Measurements from ENCODE around the gene AZU1.
"Not testable (repeated sequence)": the region's sequence is repeated elsewhere in the genome, so short reads cannot be mapped to it uniquely, and the experiment has no call there.

Gene AZU1

DNA sequence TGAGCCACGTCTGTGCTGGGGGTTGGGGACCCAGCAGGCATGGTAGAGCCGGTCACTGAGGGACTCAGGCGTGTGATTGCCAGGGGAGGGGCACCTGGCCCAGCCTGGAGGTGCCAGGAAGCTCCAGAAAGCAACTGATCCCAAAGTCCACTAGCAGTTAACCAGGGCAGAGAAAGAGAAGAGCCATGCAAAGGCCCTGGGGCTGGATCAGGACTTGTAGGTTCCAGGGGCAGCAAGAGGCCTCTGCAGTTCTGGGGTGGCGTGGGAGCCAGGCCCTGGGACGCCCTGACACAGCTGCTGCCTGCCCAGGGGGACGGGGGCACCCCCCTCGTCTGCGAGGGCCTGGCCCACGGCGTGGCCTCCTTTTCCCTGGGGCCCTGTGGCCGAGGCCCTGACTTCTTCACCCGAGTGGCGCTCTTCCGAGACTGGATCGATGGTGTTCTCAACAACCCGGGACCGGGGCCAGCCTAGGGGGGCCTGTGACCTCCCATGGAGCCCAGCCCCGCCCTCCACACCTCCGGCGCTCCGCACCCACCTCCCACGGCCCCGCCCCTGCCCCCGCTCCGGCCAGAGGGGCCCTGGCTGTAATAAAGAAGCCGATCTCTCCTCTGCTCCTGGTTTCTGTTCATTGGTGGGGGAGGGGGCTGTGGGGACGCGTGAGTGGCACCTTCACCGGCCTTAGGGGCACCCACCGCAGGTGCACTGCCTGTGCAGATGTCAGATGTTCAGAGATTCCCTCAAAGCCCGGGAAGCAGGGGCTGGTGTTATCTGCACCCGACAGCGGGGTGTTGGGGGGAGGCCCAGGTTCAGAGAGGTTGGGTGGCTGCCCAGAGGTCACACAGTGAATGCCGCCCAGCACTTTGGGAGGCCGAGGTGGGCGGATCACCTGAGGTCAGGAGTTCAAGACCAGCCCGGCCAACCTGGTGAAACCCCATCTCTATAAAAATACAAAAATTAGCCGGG lies 4.1 kb downstream of the AZU1 start:
- no peak for DNase-seq

DNA sequence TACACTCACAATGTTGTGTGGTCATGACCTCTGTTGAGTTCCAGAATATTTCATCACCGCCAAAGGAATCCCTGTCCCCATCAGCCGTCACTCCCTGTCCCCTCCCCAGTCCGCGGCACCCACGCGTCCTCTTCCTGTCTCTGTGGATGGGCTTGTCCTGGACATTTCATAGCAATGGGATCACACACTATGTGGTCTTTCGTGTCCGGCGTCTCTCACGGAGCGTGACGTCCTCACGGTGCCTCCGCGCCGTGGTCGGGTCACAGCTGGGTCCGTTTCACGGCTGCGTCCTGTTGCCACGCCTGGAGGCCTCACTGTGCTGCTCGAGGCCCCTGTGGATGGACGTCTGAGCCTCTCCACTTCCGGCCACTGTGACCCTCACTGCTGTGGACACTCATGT lies 6.6 kb downstream of the AZU1 start:
- DNase-seq = no peak

DNA sequence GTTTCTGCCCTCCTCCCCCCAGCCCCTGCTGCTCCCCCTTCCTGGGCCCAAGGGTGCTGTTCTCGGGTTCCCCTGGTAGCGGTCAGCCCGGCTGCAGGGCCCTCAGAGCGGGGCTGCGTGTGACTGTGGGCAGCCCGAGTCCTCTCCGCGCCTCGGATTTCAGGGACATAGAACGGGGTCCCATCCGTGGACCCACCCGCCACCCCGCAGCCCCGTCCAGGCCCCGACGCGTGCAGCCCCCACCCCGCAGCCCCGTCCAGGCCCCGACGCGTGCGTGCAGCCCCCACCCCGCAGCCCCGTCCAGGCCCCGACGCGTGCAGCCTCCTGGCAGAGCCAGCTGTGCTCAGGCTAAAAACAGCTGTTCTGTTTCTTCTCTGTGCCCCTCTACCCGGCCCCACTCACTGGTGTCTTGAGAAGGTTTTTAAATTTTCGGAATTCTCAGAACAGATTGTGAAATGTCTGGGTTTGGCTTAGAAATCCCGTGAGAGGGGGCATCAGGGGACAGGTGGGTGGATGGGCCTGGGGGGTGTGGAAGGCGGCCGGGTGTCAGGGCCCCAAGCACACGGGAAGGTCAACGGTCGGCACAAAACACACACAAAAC lies 7.7 kb downstream of the AZU1 start:
- DNase-seq = no peak

DNA sequence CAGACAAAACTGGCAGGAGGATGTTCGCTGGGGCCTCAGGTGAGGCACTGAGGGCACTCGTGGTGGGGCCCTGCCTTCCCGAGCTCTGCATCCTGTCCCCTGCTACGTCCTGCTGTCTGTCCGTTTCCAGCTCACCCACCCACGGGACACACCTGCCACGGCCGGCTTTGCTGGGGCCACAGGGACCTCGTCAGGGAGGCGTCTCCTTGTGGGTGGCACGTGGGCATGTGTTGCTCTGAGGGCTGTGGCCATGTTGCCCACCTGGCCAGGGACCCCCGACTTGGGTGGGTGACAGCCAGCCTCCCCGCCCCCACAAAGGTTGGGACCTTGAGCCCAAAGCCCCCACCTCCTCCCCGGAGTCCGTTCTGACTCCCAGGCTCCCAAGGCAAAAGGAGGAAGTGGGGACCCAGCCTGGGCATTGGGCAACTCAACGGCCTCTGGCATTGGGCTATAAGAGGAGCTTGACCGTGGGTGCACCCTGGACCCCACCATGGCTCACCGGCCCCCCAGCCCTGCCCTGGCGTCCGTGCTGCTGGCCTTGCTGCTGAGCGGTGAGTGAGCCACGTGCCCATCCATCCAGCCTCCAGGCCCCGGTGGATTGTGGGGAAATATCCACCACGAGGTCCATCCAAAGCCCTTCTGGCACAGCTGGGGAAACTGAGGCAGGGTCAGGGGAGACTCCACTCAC lies 13.0 kb downstream of the AZU1 start, which contains the start of gene PRTN3:
Gene PRTN3, plus strand, starts transcription at position 481 of the 688 bp plus-strand sequence. Its CDS starts 10 bp downstream, at position 491.
- DNase-seq = no peak

DNA sequence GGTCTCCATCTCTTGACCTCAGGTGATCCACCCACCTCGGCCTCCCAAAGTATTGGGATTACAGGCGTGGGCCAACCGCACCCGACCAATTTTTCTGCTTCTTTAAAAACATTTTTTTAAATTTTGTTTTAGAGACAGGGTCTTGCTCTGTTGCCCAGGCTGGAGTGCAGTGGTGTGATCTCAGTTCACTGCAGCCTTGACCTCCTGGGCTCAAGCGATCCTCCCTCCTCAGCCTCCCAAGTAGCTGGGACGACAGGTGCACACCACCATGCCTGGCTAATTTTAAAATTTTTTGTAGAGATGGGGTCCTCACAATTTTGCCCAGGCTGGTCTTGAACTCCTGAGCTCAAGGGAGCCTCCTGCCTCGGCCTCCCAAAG lies 15.2 kb downstream of the AZU1 start:
- DNase-seq = not testable (repeated sequence)

DNA sequence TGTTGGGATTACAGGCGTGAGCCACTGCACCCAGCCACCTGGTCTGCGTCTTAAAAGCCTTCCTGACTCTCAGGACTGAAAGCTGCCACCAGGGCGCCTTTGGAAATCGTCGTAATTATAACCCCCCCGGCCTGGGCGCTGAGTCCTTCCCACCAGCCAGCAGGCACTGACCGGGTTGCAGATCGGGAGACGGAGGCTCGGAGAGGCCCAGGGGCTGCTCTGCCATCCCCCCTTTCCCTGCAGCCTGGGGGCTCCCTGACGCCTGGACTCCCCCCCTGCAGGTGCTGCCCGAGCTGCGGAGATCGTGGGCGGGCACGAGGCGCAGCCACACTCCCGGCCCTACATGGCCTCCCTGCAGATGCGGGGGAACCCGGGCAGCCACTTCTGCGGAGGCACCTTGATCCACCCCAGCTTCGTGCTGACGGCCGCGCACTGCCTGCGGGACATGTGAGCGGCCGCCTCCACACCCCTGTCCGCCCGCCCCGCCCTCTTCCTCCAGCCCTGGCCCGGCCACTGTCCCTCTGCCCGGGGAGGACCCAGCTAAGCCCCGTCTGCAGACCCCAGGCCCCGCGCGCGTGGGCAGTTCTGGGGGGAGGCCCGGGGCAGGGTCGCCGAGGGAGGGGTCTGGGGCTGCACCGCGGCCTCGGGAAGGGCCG lies 15.7 kb downstream of the AZU1 start:
- DNase-seq = no peak

DNA sequence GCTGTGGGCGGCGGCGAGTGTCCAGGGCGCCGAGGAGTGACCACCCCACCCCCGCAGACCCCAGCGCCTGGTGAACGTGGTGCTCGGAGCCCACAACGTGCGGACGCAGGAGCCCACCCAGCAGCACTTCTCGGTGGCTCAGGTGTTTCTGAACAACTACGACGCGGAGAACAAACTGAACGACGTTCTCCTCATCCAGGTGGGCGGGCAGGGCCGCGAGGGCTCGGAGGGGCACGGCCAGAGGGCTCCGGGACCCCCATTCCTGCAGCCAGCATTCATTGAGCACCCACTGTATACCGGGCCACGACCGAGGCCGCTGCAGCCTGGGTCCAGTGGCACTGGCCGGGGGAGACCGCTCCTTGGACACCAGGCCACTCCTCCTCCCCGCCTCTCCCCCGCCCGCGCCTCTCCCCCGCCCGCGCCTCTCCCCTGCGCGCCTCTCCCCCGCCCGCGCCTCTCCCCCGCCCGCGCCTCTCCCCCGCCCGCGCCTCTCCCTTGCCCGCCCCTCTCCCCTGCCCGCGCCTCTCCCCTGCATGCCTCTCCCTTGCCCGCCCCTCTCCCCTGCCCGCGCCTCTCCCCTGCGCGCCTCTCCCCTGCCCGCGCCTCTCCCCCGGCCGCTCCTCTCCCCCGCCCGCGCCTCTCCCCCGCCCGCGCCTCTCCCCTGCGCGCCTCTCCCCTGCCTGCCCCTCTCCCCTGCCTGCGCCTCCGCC lies 16.4 kb downstream of the AZU1 start:
- DNase-seq = no peak

DNA sequence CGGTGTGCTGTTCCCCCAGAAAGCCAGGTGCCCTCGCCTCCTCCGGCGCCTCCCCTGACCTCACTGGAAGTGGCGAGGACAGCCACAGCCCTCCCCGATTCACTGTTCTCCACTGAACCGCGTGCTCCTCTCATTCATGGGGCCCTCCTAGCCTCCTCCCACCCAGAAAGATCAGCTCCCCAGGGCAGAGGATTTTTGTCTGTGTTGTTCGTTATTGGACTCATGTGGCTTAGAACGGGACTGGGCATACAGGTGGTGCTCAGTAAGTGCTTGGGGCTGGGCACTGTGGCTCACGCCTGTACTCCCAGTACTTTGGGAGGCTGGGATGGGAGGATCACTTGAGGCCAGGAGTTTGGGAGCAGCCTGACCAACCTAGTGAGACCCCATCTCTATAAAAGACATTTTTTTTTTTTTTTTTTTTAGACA lies 16.9 kb downstream of the AZU1 start:
- DNase-seq = no peak

DNA sequence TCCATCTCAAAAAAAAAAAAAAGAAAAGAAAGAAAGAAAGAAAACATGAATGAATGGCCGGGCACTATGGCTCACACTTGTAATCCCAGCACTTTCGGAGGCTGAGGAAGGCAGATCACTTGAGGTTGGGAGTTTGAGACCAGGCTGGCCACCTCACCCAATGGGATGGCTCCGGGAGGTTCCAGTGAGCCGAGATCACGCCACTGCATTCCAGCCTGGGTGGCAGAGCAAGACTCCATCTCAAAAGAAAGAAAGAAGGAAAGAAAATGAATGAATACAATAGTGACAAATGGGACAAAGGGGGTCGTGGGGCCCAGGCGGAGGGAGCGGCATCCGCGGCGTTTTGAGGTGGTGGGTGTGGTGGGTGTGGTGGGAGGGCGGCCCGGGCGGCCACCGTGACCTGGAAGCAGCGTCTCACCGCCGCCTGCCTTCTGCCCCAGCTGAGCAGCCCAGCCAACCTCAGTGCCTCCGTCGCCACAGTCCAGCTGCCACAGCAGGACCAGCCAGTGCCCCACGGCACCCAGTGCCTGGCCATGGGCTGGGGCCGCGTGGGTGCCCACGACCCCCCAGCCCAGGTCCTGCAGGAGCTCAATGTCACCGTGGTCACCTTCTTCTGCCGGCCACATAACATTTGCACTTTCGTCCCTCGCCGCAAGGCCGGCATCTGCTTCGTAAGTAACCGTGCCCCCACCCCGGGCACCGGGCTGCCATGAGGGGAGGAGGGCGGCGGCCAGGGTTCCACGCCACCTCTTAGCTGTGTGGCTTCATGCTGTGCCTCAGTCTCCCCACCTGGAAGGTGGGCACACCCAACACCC lies 18.3 kb downstream of the AZU1 start:
- DNase-seq = no peak

DNA sequence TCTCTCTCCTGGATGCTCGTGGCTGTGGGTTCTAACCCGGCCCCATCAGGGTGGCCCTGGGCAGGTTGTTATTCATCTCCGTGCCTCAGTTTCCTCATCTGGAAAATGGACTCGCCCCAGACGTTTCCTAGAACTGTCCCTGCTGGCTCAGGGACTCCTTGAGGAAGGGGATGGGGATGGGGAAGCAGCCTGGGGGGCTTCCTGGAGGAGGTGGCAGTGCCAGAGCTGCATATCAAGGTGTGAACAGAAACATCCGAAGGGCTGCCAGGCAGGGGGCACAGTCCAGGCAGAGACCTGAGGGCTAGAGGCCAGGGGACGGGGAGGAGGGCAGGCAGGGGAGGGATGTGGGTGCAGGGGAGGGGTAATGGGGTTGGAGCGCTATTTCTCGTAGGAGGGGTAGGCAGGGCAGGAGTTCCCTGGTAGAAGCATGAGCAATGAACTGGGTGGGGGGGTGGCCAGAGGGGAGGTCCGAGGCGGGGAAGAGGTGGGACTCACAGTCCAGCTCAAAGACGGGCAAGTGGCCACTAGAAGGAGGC lies 20.8 kb downstream of the AZU1 start:
- no peak for DNase-seq

DNA sequence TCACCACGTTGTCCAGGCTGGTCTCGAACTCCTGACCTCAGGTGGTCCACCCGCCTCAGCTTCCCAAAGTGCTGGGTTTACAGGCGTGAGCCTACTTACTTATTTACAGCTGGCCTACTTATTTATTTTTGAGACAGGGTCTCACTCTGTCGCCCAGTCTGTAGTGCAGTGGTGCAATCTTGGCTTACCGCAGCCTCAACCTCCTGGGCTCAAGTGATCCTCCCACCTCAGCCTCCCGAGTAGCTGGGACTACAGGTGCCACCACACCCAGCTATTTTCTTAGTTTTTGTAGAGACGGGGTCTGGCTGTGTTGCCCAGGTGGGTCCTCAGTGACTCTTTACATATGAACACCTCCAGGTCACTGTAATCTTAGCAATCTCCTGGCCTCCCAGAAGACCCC lies 21.6 kb downstream of the AZU1 start:
- not testable (repeated sequence) for DNase-seq

DNA sequence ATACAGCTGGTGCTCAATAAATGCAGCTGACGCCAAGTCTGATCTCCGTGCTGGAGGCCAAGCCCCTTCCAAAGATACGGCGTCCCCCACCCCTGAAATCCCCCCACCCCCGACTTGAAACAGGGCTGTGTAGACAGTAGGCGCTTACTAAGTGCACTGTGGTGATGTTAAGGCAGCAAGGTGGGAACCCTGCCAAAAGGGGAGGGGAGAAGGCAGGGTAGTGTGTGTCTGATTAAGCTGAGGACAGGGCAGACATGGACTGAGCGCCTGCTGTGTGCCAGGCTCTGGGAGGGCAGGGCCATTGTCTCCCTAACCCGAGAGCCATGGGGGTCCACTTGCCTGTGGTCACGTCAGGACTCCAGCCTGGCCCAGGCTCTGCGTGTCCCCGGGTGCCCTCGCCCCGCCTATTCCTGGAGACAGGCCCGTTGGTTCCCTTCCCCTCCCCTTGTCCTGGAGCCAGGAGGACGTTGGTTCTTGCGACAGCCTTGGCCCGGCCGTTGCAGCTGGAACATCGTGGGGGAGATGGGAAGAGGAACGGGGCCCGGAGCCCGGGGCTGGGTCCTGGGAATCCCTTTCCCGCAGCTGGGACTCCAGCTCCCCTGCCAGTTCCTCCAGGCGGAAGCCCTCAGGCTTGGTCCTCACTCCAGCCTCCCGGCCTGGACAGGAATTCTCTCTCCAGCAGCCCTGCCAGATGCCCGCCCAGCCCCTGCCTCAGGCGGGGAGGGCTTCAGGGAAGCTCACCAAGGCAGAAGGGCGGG lies 22.8 kb downstream of the AZU1 start:
- DNase-seq = no peak

DNA sequence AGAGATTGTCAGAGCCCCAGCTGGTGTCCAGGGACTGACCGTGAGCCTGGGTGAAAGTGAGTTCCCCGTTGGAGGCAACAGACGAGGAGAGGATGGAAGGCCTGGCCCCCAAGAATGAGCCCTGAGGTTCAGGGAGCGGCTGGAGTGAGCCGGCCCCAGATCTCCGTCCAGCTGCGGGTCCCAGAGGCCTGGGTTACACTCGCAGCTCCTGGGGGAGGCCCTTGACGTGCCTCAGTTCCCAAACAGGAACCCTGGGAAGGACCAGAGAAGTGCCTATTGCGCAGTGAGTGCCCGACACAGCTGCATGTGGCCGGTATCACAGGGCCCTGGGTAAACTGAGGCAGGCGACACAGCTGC lies 23.3 kb downstream of the AZU1 start:
- no peak for DNase-seq

DNA sequence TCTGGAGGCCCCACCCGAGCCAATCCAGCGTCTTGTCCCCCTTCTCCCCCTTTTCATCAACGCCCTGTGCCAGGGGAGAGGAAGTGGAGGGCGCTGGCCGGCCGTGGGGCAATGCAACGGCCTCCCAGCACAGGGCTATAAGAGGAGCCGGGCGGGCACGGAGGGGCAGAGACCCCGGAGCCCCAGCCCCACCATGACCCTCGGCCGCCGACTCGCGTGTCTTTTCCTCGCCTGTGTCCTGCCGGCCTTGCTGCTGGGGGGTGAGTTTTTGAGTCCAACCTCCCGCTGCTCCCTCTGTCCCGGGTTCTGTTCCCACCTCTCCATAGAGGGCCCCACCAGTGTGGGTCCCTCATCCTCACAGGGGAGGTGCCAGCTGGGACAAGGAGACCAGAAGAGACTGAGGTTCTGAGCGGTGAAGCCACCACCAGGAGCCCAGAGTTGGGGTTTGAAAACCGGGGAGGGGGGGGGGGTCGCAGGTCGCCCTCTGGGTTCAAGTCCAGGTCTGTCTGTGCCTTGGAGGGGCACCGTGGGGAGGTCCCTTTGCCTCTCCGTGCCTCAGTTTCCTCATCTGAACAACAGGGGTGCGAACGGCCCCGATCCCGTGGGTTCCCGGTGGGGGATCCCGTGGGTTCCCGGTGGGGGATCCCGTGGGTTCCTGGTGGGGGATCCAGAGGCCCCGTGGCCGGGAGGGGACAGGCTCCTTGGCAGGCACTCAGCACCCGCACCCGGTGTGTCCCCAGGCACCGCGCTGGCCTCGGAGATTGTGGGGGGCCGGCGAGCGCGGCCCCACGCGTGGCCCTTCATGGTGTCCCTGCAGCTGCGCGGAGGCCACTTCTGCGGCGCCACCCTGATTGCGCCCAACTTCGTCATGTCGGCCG lies 24.7 kb downstream of the AZU1 start, which contains the start of gene ELANE:
Gene ELANE, plus strand, starts transcription at position 168 of the 878 bp plus-strand sequence. Its CDS starts 26 bp downstream, at position 194.
- DNase-seq = no peak

DNA sequence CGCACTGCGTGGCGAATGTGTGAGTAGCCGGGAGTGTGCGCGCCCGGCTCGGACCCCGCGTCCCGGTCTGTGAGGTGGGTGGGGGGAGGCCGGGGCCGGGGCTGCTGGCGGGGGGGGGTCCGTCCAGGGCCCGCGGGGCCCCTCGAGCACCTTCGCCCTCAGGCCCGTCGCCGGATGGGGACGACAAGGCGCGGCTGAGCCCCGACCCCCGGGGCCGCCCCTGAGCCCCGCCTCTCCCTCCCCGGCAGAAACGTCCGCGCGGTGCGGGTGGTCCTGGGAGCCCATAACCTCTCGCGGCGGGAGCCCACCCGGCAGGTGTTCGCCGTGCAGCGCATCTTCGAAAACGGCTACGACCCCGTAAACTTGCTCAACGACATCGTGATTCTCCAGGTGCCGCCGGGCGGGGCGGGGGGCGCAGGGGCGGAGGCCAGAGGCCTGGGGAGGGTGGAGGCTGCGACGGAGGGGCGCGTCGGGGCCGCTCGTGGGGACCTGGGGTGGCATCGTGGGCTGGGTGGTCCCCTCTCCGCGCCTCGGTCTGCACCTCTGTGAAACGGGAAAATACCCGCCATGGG lies 25.5 kb downstream of the AZU1 start:
- no peak for DNase-seq

DNA sequence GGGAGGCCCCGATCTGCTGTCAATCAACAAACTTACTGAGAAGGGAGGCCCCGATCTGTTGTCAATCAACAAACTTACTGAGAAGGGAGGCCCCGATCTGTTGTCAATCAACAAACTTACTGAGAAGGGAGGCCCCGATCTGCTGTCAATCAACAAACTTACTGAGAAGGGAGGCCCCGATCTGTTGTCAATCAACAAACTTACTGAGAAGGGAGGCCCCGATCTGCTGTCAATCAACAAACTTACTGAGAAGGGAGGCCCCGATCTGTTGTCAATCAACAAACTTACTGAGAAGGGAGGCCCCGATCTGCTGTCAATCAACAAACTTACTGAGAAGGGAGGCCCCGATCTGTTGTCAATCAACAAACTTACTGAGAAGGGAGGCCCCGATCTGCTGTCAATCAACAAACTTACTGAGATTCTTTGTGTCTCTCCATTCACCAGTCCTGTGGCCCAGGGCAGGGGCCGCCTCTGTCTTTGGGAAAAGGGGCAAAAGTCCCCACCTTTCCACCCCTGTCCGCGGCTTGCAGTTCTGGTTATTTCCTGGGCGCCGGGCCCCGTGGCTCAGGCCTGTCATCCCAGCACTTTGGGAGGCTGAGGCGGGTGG lies 26.1 kb downstream of the AZU1 start:
- DNase-seq = not testable (repeated sequence)

DNA sequence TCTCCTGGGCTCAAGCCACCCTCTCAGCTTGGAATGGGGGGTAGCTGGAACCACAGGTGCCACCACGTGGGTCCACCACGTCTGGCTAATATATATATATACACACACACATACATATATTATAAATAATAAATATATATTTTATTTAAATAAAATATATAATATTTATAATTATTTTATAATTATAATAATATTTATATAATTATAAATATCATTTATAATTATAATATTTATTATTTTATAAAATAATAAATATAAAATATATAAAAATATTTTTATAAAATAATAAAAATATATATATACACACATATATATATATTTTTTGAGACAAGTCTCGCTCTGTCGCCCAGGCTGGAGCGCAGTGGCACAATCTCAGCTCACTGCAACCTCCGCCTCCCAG lies 26.9 kb downstream of the AZU1 start:
- DNase-seq = no peak

DNA sequence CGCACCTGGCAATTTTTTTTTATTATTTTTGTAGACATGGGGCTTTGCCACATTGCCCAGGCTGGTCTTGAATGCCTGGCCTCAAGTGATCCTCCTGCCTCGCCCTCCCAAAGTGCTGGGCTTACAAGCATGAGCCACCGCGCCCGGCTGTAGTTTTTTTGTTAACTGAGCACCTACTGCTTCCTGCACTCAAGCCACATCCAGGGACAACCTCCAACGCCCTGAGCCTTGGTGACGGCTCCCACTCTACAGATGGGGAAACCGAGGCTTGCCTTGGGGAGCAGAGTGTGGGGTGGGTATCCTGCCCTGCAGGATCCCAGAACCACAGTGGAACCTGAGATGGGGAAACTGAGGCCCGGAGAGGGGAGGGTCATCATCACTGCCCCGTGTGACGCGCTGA lies 27.5 kb downstream of the AZU1 start:
- no peak for DNase-seq
